RPMI8226 (cell line): Measurements from ENCODE around the gene KLHL40.
"Not testable (repeated sequence)": the region's sequence is repeated elsewhere in the genome, so short reads cannot be mapped to it uniquely, and the experiment has no call there.

Experiments used
- DNase-seq: peaks from one replicate; pipeline ENCODE4 v3.0.0-alpha.2; 2015

KLHL40 gene

GRCh38 chr3:42705962-42706585 is 20.7 kb downstream of the KLHL40 start:
- no peak for DNase-seq

GRCh38 chr3:42706721-42707619 is 21.6 kb downstream of the KLHL40 start:
- DNase-seq: no peak

- no peak for DNase-seq
Observed at GRCh38 chr3:42707620-42708355, 22.5 kb downstream of the KLHL40 start.

- no peak for DNase-seq
Observed at GRCh38 chr3:42708611-42709151, 23.3 kb downstream of the KLHL40 start.

- DNase-seq: no peak
Observed at GRCh38 chr3:42709621-42710020, 24.3 kb downstream of the KLHL40 start.

- no peak for DNase-seq
Observed at GRCh38 chr3:42710323-42711021, 25.1 kb downstream of the KLHL40 start.

GRCh38 chr3:42711491-42712343 is 26.4 kb downstream of the KLHL40 start:
- no peak for DNase-seq

- DNase-seq: no peak
Observed at GRCh38 chr3:42712344-42712648, 27.0 kb downstream of the KLHL40 start.

GRCh38 chr3:42712688-42713372 is 27.5 kb downstream of the KLHL40 start:
- no peak for DNase-seq

- no peak for DNase-seq
Observed at GRCh38 chr3:42713747-42714146, 28.4 kb downstream of the KLHL40 start.

GRCh38 chr3:42714171-42714852 is 29.0 kb downstream of the KLHL40 start:
- no peak for DNase-seq

GRCh38 chr3:42717306-42717705 is 32.0 kb downstream of the KLHL40 start:
- no peak for DNase-seq

- DNase-seq: no peak
Observed at GRCh38 chr3:42718338-42718737, 33.0 kb downstream of the KLHL40 start.

- no peak for DNase-seq
Observed at GRCh38 chr3:42719002-42719401, 33.7 kb downstream of the KLHL40 start.

- DNase-seq: no peak
Observed at GRCh38 chr3:42720126-42720525, 34.8 kb downstream of the KLHL40 start.

- no peak for DNase-seq
Observed at GRCh38 chr3:42721690-42722089, 36.4 kb downstream of the KLHL40 start.

GRCh38 chr3:42722442-42722841 is 37.1 kb downstream of the KLHL40 start:
- not testable (repeated sequence) for DNase-seq

- no peak for DNase-seq
Observed at GRCh38 chr3:42723219-42723618, 37.9 kb downstream of the KLHL40 start.

- DNase-seq: no peak
Observed at GRCh38 chr3:42725454-42725853, 40.1 kb downstream of the KLHL40 start.

- no peak for DNase-seq
Observed at GRCh38 chr3:42728056-42728455, 42.7 kb downstream of the KLHL40 start.
